ENCODE data around the gene PDLIM3.

- TF ChIP-seq CTCF (IDR thresholded peaks at IDR 0.05) (no peak), POLR2A (IDR thresholded peaks at IDR 0.05) (no peak)
These were observed 55.1 kb downstream of the PDLIM3 start for GRCh38 chr4:185480016-185480732.
